Coronary artery (tissue), 2 donors: ENCODE measurements around the gene GAS7.
"Not testable (repeated sequence)": the region's sequence is repeated elsewhere in the genome, so short reads cannot be mapped to it uniquely, and the experiment has no call there.

ENCODE experiments used
- DNase-seq: peaks from one replicate; pipeline ENCODE4 v3.0.0-alpha.2; 2017; ENCODE audit warnings: low spot score
- H3K27ac ChIP-seq, 2 donors: fragments of 200-600 bp; sonication (generic); one replicate each; pipeline ENCODE4 v1.5.1; 2016 to 2019
- H3K4me3 ChIP-seq: fragments of 200-600 bp; sonication (generic); 2 replicates; pipeline ENCODE4 v1.5.1; 2016; ENCODE audit warnings: mild to moderate bottlenecking, moderate library complexity
- TF ChIP-seq, protein P1 (sequence below): fragments of 200-600 bp; sonication (generic); IDR thresholded peaks from one replicate; pipeline ENCODE4 v1.5.1; 2019; ENCODE audit warnings: antibody characterized with exemption

The GAS7 gene

DNA sequence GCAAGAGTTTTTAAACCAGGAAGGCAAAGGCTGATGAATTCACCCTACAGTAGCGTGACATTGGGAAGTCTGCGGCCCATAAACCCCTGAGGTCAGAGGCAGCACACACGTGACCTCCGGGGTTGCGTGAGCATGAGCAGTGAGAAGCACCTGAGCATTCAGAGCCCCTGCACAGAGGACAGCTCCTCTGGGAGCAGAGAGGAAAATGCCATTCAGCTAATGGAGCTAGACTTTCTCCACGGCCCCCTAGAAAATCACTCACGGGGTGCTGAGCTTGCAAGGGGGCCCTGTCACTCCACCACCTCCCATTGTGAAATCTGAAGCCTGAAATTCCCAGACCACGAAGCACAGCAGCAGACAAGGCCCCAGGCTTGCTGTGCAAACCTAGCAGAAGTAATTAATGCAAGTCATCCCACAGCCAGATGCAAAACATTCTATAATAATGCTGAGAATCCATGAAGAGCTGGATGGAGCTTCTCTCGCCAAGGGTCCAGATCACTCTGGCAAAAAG is 178.4 kb downstream of the GAS7 start:
- Histone ChIP-seq H3K4me3 (no peak overlapping the region), H3K27ac (no peak overlapping the region)
- TF ChIP-seq, protein P1, sequence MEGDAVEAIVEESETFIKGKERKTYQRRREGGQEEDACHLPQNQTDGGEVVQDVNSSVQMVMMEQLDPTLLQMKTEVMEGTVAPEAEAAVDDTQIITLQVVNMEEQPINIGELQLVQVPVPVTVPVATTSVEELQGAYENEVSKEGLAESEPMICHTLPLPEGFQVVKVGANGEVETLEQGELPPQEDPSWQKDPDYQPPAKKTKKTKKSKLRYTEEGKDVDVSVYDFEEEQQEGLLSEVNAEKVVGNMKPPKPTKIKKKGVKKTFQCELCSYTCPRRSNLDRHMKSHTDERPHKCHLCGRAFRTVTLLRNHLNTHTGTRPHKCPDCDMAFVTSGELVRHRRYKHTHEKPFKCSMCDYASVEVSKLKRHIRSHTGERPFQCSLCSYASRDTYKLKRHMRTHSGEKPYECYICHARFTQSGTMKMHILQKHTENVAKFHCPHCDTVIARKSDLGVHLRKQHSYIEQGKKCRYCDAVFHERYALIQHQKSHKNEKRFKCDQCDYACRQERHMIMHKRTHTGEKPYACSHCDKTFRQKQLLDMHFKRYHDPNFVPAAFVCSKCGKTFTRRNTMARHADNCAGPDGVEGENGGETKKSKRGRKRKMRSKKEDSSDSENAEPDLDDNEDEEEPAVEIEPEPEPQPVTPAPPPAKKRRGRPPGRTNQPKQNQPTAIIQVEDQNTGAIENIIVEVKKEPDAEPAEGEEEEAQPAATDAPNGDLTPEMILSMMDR, result no peak
- DNase-seq, result no peak

DNA sequence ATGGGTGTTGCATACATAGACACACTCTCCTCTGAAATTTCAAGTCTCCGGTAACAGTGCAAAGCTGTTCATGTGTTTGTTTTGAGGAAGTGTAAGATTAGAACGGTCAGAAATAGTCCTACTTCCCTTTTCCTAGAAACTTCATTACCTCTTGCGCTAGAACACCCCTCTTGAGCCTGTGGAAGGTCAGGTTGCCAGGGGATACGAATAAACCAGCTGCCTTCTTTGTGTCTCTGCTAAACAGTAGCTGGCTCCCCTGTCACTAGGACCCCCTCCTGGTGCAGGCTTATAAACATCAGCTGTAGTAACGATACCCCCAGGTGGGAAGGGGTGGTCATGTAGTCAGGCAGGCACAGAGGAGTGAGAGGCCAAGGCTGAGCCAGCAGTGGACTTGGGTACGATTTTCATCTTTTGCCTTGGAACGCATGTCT is 179.9 kb downstream of the GAS7 start:
- Histone ChIP-seq H3K4me3 (no peak overlapping the region), H3K27ac (peak overlapping the region in 1 of 2 donors; percentile 32)
- DNase-seq, result no peak
- TF ChIP-seq, protein P1, result no peak

DNA sequence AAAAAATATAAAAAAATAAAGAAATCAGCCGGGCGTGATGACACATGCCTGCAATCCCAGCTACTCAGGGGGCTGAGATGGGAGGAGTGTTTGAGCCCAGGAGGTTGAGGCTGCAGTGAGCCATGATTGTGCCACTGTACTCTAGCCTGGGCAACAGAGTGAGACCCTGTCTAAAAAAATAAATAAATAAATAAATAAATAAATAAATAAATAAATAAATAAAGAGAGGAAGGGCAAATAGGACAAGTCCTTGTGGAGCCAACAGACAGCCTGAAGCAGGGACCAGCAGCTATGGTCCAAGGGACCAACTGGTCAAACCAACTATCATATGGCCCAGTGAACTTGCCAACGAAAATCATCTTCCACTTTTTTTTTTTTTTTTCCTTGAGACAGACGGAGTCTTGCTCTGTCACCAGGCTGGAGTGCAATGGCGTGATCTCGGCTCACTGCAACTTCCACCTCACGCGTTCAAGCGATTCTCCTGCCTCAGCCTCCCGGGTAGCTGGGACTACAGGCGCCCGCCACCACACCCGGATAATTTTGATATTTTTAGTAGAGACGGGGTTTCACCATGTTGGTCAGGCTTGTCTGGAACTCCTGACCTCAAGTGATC is 181.3 kb downstream of the GAS7 start:
- H3K27ac ChIP-seq, H3K4me3 ChIP-seq, DNase-seq: not testable (repeated sequence)

DNA sequence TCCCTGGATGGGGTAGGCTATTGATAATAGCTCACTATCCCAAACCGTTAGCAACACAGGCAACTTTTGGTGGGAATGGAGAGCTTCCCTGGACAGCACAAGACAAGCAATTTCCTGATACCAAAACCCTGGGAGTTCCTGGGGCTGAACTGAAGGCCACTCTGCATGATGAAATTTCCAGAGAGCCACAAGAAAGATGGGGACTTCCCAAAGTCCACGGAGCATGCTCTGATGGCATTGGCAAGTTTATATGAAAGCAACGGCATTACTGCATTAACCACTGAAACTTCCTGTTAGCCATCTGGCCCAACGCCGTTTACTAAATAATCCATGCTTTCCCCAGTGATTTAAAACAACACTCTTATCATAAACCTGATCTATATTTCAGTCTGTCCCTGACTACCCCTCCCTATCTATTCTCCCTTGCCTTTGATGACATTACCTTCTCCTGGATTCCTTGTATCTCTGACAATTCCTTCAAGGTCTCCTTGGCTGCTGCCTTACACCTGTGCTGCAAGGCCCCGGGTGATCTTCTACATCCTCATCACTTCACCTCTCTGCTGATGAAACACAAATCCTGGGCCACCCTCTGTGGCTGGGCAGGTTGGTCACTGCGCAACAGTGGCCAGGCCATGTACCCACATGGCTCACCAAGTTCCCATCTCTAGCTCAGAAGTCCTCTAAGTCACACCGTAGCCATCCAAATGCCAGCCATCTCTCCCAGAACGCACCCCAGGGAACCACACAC is 184.9 kb downstream of the GAS7 start:
- TF ChIP-seq, protein P1, result no peak
- no peak for DNase-seq
- Histone ChIP-seq H3K4me3 (no peak overlapping the region), H3K27ac (peak overlapping the region in 1 of 2 donors; percentile 20)

DNA sequence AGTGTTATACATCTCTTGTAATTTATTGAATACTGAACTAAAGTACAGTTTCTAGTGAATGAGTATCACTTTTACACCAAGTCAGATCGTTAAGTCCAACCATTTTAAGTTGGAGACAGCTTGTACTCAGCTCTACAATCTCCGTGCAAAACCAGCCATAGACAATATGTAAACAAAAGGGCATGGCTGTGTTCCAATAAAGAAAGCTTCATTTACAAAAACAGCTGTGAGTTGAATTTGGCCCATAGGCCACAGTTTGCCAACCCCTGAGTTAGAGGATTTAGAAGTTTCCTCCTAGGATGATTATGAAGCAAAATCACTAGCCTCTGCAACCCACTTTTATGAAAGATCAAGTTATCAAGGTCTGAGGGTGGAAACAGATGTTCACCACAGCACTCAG is 187.7 kb downstream of the GAS7 start:
- H3K4me3 ChIP-seq, result no peak overlapping the region
- no peak for DNase-seq
- TF ChIP-seq, protein P1, result no peak
- H3K27ac ChIP-seq, result no peak overlapping the region

DNA sequence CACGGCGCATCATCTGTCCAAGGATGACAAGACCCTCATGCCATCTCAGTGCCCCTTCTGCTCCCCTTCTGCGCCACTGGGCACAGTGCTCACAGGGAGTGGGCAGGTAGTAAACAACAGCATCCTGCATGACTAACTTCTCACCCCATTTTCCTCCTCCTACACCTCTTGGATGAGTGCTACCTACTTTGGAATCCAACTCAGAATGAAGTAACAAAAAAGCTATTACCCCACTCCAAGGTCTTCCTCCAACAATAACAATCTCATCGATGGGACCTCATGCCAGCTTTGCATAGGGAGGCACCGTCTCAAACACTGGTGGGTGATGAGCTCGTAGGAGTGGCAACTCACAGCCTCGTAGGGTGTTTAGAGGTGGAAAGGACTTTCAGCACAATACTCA is 194.7 kb downstream of the GAS7 start:
- Histone ChIP-seq H3K4me3 (no peak overlapping the region), H3K27ac (no peak overlapping the region)
- DNase-seq, result no peak
- TF ChIP-seq, protein P1, result no peak

DNA sequence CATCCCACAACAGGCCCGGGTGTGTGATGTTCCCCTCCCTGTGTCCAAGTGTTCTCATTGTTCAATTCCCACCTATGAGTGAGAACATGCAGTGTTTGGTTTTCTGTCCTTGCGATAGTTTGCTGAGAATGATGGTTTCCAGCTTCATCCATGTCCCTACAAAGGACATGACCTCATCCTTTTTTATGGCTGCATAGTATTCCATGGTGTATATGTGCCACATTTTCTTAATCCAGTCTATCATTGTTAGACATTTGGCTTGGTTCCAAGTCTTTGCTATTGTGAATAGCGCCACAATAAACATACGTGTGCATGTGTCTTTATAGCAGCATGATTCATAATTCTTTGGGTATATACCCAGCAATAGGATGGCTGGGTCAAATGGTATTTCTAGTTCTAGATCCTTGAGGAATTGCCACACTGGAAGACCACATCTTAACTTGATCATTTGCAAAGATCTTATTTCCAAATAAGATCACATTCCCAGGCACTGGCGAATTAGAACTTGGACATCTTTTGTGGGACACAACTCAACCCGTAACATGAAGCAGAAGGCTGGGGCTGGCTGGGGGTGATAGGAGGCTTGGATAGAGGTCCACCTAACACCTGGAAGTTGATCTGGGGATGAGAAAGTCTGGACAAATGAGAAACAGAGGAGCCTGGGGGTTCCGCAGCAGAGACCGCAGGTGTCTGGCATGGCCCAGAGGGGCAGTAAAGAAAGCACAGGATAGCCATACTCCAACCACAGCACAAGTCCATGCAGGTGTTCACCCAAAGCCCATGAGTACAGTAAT is 195.6 kb downstream of the GAS7 start:
- H3K27ac ChIP-seq, DNase-seq, H3K4me3 ChIP-seq: not testable (repeated sequence)
